ENCODE results near the gene TMEM233.
"Not testable (repeated sequence)": the region's sequence is repeated elsewhere in the genome, so short reads cannot be mapped to it uniquely, and the experiment has no call there.

Gene TMEM233

DNA sequence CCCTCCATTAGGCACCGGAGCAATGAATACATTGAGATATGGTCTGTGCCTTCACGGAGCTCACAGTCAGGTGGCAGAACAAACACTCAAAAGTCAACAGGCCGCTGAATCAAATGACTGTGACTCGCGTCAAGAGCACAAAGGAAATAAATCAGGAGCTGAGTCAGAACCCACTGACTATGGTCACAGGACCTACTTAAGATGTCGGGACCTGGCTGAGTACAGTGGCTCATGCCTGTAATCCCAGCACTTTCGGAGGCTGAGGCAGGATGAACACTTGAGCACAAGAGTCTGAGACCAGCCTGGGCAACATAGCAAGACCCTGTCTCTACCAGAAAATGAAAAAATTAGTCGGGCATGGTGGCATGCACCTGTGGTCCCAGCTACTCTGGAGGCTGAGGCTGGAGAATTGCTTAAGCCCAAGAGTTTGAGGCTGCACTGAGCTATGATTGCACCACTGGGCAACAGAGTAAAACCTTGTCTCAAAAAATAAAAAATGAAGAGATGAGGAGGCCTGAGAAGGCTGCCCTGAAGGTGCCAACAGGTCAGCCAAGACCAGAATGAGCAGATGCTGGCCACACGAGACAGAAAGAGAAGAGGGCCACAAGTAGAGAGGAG is 19.9 kb downstream of the TMEM233 start:
- DNase-seq: peak; percentile 10

GRCh38 chr12:119614705-119615104 is 21.1 kb downstream of the TMEM233 start:
- no peak for DNase-seq

DNA sequence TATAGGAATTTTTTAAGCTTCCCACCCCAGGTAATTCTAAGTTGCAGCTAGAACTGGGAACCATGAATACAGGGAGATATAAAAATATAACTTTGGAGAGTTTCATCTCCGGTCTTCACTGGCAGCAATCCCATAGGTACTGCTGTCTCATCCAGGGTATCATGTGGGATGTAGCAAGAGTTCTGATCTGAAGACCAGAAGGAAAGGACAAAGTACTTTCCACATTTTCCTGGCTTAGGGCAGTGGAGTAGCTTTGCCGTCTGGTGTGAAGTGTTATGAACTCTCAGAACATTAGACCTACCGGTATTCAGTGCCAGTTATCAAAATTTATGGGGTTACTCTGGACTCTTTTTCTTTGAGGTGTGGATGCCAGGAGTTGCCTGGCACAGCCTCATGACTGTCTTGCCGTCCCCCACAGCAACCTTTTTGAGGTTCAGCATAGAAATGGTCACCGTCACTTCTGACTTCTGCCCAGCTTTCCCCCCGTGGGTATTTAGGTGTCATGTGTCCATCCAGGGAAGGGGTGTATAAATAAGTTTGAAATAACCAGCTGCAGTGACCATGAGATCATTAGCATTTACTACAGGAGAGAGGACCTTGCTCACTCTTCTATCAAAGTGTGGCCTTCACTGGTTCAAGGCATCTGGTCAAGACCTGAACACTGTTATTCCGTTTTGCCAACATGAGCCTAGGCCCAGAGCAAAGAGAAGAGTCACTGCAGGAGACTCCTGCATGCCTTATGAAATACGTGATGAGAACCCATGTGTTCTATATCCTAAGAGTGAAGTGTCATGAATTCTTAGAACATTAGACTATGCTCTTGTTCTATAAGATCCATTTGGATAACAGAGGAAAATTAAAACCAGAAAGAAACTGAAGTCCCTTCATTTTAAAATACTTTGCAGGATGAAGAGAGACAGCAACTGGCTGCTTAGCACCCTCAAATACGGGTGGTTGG is 22.2 kb downstream of the TMEM233 start:
- DNase-seq: no peak

GRCh38 chr12:119618328-119618896 is 24.8 kb downstream of the TMEM233 start:
- DNase-seq: not testable (repeated sequence)

- no peak for DNase-seq
Measured at GRCh38 chr12:119620490-119620889, 26.9 kb downstream of the TMEM233 start.

- DNase-seq: no peak
Measured at GRCh38 chr12:119621878-119622277, 28.3 kb downstream of the TMEM233 start.

DNA sequence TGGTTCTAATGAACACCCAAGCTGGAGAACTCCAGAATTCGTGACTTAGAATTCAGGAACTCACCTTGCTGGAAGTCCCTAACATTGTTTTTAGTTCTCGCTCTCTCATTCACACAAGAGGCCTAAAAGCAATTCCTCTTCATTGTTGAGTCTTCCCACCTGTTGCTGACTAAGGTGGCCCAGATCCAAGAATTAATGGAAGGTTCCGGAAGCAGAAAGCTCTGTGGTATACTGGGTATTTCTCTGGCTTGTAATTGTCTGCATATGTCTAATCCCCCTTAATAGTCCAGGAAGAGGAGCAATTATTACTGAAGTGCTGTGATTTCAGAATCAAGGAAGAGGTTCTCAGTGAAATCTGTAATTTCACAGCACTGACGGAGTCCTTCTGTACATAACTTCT is 31.4 kb downstream of the TMEM233 start:
- peak; percentile 4 for DNase-seq

GRCh38 chr12:119627019-119627643 is 33.6 kb downstream of the TMEM233 start:
- no peak for DNase-seq

GRCh38 chr12:119627686-119628085 is 34.1 kb downstream of the TMEM233 start:
- DNase-seq: no peak

DNA sequence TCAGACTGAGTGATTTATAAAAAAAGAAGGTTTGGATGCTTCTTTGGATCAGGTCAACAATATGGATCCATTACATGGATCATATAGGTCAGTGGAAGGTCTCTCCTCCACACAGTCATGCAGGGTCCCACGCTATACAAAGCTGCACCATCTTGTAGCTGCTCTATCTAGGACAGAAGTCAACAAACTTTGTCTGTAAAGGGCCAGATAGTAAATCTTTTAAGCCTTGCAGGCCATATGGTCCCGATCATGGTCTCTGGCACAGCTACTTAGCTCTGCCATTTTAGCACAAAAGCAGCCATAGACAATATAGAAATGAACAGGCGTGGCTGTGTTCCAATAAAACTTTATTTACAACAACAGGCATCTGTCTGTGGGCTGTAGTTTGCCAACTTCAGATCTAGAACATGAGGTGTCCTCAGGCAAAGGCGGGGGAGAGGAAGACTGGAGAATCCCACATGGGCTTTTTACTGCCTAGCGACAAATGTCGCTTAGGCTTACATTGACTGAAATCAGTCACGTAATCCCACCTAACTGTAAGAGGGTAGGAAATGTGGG is 36.7 kb downstream of the TMEM233 start:
- DNase-seq: no peak

GRCh38 chr12:119630962-119631550 is 37.5 kb downstream of the TMEM233 start:
- DNase-seq: no peak

DNA sequence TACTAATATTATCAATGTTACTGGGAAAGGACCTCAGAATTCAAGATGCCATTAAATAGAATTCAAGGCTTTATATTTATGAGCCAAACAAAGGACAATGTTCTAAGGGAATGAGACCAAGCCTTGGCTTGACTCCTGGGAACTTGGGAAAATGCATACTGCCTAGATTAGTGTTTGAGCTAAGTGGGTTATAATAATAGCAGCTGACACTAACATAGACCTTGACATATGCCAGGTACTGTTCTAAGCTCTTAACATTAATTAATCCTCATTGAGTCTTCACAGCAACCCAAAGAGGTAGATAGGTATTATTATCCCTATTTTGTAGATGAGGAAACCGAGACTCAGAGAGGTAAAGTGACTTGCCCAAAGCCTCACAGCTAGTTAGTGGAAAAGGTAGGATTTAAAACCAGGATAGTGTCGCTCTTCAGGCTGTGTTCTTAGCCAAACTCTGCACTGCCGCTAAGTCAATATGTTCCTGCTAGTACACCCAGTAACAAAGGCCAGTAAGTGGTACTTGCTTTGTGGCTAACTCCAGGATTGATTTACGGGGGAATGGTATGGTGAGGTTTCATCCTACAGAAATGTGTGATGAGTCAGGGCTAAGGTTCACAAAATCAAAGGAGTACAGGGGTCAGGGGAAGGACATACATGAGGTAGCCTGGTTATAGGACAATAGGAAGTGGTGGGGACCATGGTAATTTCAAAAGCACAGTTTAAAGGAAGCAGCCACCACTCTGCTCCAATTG is 38.5 kb downstream of the TMEM233 start:
- DNase-seq: no peak

- DNase-seq: no peak
Measured at GRCh38 chr12:119634743-119635142, 41.2 kb downstream of the TMEM233 start.

- DNase-seq: no peak
Measured at GRCh38 chr12:119642986-119643385, 49.4 kb downstream of the TMEM233 start.

DNA sequence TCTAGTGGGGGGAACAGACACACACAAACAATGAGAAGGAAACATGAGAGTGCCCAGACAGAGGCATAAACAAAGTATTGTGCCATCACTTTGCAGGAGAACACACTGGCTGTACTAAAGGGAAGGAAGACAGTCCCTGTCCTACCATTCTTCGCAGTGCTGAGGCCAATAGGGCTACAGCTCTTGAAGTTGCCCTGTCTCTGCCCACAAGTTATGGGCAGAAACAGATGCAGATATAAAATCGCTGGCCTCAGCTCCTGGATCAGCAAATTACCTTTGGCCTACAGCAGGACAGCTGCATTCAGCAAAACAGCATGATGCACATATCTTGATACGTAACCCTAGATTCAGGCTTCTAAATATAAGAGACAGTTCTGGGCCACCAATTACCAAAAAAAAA is 51.4 kb downstream of the TMEM233 start:
- no peak for DNase-seq

DNA sequence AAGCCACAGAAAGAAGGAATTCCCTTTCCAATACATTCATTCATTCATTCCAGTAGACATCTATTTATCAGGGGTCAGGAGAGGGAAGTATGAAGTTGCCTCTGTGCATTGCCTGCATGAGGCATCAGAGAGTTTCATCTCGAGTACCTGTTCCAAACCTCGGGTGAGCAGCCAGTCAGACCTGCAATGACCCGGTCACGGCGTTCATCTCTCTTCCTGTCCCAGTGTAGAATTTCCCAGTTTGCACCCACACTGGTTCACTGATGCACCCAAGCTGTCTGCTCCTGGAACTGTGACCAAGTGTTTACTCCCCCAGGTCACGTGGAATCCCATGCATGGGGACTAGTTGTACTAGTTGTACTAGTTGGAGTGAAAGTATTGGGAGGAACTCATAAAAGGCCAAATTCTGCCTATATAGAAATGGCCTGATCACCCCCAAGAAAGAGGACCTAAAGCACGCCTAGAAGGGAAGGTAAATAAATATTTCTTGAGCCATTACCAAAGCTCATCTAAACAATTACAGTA is 52.0 kb downstream of the TMEM233 start:
- DNase-seq: no peak

GRCh38 chr12:119649202-119649808 is 55.7 kb downstream of the TMEM233 start:
- no peak for DNase-seq

DNA sequence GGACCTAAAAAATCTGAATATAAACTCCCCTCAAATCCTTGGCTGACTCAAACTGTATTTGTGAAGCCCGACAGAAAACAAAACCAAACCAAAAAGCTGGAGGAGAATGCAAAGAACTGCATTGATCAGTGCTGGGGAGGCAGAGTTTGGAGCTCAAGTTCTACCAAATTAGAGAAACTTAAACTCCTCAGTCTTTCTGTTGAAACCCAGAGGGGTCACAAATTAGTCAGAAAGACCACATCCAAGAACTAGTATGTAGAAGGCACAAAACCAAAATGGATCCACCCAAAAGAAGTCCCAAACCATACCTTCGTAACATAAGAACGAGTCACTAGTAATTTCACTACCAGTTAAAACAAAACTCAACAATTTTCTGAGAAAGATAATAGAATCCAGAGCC is 59.1 kb downstream of the TMEM233 start:
- DNase-seq: no peak

DNA sequence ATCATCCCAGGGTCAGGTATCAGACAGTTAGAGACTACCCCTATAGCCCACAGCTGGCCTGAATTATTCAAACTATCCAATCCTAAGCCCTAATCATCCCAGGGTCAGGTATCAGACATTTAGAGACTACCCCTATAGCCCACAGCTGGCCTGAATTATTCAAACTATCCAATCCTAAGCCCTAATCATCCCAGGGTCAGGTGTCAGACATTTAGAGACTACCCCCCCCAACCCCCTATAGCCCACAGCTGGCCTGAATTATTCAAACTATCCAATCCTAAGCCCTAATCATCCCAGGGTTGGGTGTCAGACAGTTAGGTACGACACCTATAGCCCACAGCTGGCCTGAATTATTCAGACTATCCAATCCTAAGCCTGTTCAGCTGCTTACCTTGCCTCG is 63.4 kb downstream of the TMEM233 start:
- DNase-seq: not testable (repeated sequence)

DNA sequence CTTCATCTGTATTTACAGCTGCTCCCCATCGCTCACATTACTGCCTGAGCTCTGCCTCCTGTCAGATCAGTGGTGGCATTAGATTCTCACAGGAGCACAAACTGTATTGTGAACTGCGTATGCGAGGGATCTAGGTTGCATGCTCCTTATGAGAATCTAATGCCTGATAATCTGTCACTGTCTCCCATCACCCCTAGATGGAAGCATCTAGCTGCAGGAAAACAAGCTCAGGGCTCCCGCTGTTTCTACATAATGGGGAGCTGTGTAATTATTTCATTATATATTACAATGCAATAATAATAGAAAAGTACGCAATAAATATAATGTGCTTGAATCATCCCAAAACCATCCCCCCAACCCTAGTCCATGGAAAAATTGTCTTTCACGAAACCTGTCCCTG is 64.6 kb downstream of the TMEM233 start:
- DNase-seq: peak; percentile 34

DNA sequence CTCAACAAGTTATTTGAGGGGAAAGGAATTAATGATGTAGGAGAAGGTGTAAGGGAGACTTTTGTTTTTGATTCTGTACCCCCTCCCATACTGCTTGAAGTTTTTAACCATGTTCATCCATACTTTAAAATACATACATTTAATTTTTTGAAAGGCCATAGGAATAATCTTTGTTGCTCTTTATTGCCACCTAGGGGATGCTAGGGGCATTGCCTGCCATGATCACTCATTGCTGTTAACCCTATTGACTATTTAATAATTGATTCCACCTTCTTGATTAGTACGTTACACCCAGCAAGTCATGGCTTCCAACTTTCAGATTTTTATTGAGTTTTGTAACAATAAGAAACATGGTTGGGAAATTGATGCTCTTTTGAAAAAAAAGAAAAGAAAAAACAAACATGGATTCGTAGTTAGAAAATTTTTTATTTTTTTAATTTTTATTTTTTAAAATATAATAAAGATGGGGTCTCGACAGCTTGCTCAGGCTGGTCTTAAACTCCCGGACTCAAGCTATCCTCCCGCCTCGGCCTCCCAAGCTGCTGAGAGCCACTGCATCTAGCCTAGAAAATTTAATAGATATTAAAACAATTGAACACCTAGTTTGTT is 65.8 kb downstream of the TMEM233 start:
- peak; percentile 47 for DNase-seq
